ENCODE results near the gene AMHR2. TPM values are rescaled to one million over a fixed set of nuclear protein-coding genes. Genes with fewer than 3 reads are reported as not detected.
"Not testable (repeated sequence)": the region's sequence is repeated elsewhere in the genome, so short reads cannot be mapped to it uniquely, and the experiment has no call there.

The AMHR2 gene
- polyA plus RNA-seq, 3 donors, result not detected

DNA sequence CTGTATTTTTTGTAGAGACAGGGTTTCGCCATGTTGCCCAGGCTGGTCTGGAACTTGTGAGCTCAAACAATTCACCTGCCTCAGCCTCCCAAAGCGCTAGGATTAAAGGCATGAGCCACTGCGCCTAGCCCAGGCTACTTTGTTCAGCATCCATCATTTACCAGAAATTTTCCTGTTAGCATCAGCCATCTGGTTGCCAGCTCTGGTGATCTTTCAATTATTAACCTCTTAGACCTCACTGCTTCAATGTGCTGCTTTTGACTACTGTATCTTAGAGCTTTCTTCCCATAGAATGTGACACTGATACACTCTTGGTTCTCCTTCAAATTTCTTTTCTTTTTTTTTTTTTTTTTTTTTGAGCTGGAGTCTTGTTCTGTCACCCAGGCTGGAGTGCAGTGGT is 5.4 kb upstream of the AMHR2 start:
- Histone ChIP-seq H2AFZ (ENCODE audit: insufficient read depth, low read depth, low read length, poor library complexity, severe bottlenecking) (no peak overlapping the region), H3K4me3 (replicated peaks in 1 of 3; ENCODE audit: low read depth in 2 of 3, low read length in 3 of 3) (no peak overlapping the region), H3K4me1 (ENCODE audit: control insufficient read depth in 1 of 2, insufficient read depth in 2 of 2, low read length in 2 of 2) (peaks cover 21 to 25% of the 10 kb centered on the region in 2 donors), H3K4me2 (replicated peaks; ENCODE audit: extremely low read depth, low read length, poor library complexity, severe bottlenecking) (no peak overlapping the region), H3K27me3 (ENCODE audit: control insufficient read depth in 2 of 2, insufficient read depth in 2 of 2, low read length in 2 of 2) (no peaks in the 10 kb centered on the region), H3K27ac (ENCODE audit: low read depth in 1 of 2, low read length in 2 of 2) (peak overlapping the region in 1 of 2 donors; percentile 19), H4K20me1 (ENCODE audit: insufficient read depth, low read length) (peaks cover 15% of the 10 kb centered on the region), H3K79me2 (ENCODE audit: insufficient read depth, low read length) (no peaks in the 10 kb centered on the region), H3K36me3 (replicated peaks in 1 of 2; ENCODE audit: control insufficient read depth in 1 of 2, insufficient read depth in 2 of 2, low read length in 2 of 2) (peaks cover 9 to 11% of the 10 kb centered on the region in 2 donors), H3K9ac (ENCODE audit: insufficient read depth, low read length, poor library complexity, severe bottlenecking) (no peak overlapping the region), H3K9me3 (replicated peaks in 1 of 2; ENCODE audit: control insufficient read depth in 1 of 2, insufficient read depth in 1 of 2, low read length in 2 of 2) (no peaks in the 10 kb centered on the region)
- peaks cover 10 to 16% of the 10 kb centered on the region in 2 donors for H3K36me3 Mint-ChIP-seq
- no peaks in the 10 kb centered on the region for H3K9me3 Mint-ChIP-seq
- peaks cover 0 to 3% (median 1%) of the 10 kb centered on the region in 3 donors for H3K27me3 Mint-ChIP-seq (ENCODE audit: low read depth in 3 of 3)
- H3K4me1 Mint-ChIP-seq, result peaks cover 43% of the 10 kb centered on the region
- WGBS (ENCODE audit: insufficient coverage), result 100% methylated on average over 3 of the region's 3 CpGs
- DNase-seq, result no peak
- no peak overlapping the region for H3K4me3 Mint-ChIP-seq
- peak overlapping the region in 6 of 7 donors; percentile 75 to 95 (median 86) for H3K27ac Mint-ChIP-seq
- intact Hi-C loops (cut with micrococcal nuclease), result no loop called here
- TF ChIP-seq, protein P1, sequence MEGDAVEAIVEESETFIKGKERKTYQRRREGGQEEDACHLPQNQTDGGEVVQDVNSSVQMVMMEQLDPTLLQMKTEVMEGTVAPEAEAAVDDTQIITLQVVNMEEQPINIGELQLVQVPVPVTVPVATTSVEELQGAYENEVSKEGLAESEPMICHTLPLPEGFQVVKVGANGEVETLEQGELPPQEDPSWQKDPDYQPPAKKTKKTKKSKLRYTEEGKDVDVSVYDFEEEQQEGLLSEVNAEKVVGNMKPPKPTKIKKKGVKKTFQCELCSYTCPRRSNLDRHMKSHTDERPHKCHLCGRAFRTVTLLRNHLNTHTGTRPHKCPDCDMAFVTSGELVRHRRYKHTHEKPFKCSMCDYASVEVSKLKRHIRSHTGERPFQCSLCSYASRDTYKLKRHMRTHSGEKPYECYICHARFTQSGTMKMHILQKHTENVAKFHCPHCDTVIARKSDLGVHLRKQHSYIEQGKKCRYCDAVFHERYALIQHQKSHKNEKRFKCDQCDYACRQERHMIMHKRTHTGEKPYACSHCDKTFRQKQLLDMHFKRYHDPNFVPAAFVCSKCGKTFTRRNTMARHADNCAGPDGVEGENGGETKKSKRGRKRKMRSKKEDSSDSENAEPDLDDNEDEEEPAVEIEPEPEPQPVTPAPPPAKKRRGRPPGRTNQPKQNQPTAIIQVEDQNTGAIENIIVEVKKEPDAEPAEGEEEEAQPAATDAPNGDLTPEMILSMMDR (IDR thresholded peaks at IDR 0.05), result no peak

DNA sequence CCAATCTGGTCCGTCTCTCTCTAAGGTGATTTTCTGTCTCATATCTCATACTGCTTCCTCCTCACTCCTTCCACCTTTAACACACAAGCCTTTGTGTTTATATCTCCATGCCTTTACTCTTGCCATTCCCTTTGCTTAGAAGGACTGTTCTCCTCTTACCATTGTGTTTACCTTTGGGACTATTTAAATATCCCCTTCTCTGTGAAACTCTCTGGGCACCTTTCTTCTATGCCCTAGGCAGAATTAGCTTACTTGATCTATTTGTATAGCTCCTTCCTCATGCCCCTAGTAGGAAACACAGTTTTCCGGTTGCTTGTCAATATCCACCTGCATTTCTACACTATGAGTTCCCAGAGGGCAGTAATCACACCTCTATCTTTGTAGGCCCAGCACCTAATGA is 3.9 kb upstream of the AMHR2 start:
- H3K4me1 Mint-ChIP-seq, result peaks cover 42% of the 10 kb centered on the region

DNA sequence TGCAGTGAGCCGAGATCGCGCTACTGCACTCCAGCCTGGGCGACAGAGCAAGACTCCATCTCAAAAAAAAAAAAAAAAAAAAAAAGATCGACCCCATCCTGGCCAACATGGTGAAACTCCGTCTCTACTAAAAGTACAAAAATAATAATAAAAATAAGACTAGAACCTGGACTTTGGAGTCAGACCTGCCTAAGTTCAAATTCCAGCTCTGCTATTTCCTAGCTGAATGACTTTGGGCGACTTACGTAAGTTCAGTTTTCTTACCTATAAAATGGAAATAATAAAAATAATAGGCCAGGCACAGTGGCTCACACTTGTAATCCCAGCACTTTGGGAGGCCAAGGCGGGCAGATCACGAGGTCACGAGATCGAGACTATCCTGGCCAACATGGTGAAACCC is 1.4 kb upstream of the AMHR2 start:
- 82% methylated on average over 3 of the region's 12 CpGs for WGBS (ENCODE audit: insufficient coverage)
- H3K4me1 Mint-ChIP-seq, result peaks cover 20% of the 10 kb centered on the region
- not testable (repeated sequence) for H2AFZ ChIP-seq (ENCODE audit: insufficient read depth, low read depth, low read length, poor library complexity, severe bottlenecking)

More for the DNA sequence above, 3.9 kb upstream of the AMHR2 start:
- intact Hi-C loops (cut with micrococcal nuclease), result loop anchor here (2.0 to 5.0 kb wide), 3 partner anchors 37 to 67 kb away; partner anchors contain the start of gene SP1 (in 2 of the 2)
- peaks cover 7% of the 10 kb centered on the region for H4K20me1 ChIP-seq (ENCODE audit: insufficient read depth, low read length)
- TF ChIP-seq, protein P1 (IDR thresholded peaks at IDR 0.05), result no peak
- no peak overlapping the region for H2AFZ ChIP-seq (ENCODE audit: insufficient read depth, low read depth, low read length, poor library complexity, severe bottlenecking)
- no peak for DNase-seq
- WGBS (ENCODE audit: insufficient coverage), result 100% methylated on average over 2 of the region's 2 CpGs
- H3K79me2 ChIP-seq (ENCODE audit: insufficient read depth, low read length), result no peaks in the 10 kb centered on the region
- peaks cover 21 to 25% of the 10 kb centered on the region in 2 donors for H3K4me1 ChIP-seq (ENCODE audit: control insufficient read depth in 1 of 2, insufficient read depth in 2 of 2, low read length in 2 of 2)
- Mint-ChIP-seq H3K9me3 (no peaks in the 10 kb centered on the region), H3K27ac (no peak overlapping the region), H3K27me3 (ENCODE audit: low read depth in 3 of 3) (peaks cover 1 to 4% (median 2%) of the 10 kb centered on the region in 3 donors), H3K36me3 (peaks cover 0 to 2% of the 10 kb centered on the region in 2 donors), H3K4me3 (no peak overlapping the region)
- no peaks in the 10 kb centered on the region for H3K27me3 ChIP-seq (ENCODE audit: control insufficient read depth in 2 of 2, insufficient read depth in 2 of 2, low read length in 2 of 2)
- no peak overlapping the region for H3K4me3 ChIP-seq (replicated peaks in 1 of 3; ENCODE audit: low read depth in 2 of 3, low read length in 3 of 3)
- H3K9ac ChIP-seq (ENCODE audit: insufficient read depth, low read length, poor library complexity, severe bottlenecking), result no peak overlapping the region
- H3K27ac ChIP-seq (ENCODE audit: low read depth in 1 of 2, low read length in 2 of 2), result no peak overlapping the region
- no peaks in the 10 kb centered on the region for H3K9me3 ChIP-seq (replicated peaks in 1 of 2; ENCODE audit: control insufficient read depth in 1 of 2, insufficient read depth in 1 of 2, low read length in 2 of 2)
- H3K36me3 ChIP-seq (replicated peaks in 1 of 2; ENCODE audit: control insufficient read depth in 1 of 2, insufficient read depth in 2 of 2, low read length in 2 of 2), result no peaks in the 10 kb centered on the region
- H3K4me2 ChIP-seq (replicated peaks; ENCODE audit: extremely low read depth, low read length, poor library complexity, severe bottlenecking), result no peak overlapping the region

More for the DNA sequence above, 1.4 kb upstream of the AMHR2 start:
- not testable (repeated sequence) for H3K27me3 ChIP-seq (ENCODE audit: control insufficient read depth in 2 of 2, insufficient read depth in 2 of 2, low read length in 2 of 2); H3K36me3 Mint-ChIP-seq; H3K27me3 Mint-ChIP-seq (ENCODE audit: low read depth in 3 of 3); H3K4me3 Mint-ChIP-seq; H3K27ac ChIP-seq (ENCODE audit: low read depth in 1 of 2, low read length in 2 of 2); H3K36me3 ChIP-seq (replicated peaks in 1 of 2; ENCODE audit: control insufficient read depth in 1 of 2, insufficient read depth in 2 of 2, low read length in 2 of 2); H3K9me3 Mint-ChIP-seq; H3K27ac Mint-ChIP-seq; H3K4me3 ChIP-seq (replicated peaks in 1 of 3; ENCODE audit: low read depth in 2 of 3, low read length in 3 of 3); H3K79me2 ChIP-seq (ENCODE audit: insufficient read depth, low read length); H3K9me3 ChIP-seq (replicated peaks in 1 of 2; ENCODE audit: control insufficient read depth in 1 of 2, insufficient read depth in 1 of 2, low read length in 2 of 2); H3K4me2 ChIP-seq (replicated peaks; ENCODE audit: extremely low read depth, low read length, poor library complexity, severe bottlenecking); H4K20me1 ChIP-seq (ENCODE audit: insufficient read depth, low read length); H3K9ac ChIP-seq (ENCODE audit: insufficient read depth, low read length, poor library complexity, severe bottlenecking); DNase-seq
- H3K4me1 ChIP-seq (ENCODE audit: control insufficient read depth in 1 of 2, insufficient read depth in 2 of 2, low read length in 2 of 2), result peaks cover 14 to 18% of the 10 kb centered on the region in 2 donors
- intact Hi-C loops (cut with micrococcal nuclease), result loop anchor here (5.0 kb wide), 1 partner anchor 40 kb away; the partner anchor contains the start of gene SP1 (in 2 of the 2)

All from CD14-positive monocyte (primary cell).